DMS 273 treated with DMSO at 0.1 percent for 48 hours (cell line): ENCODE results near the gene C2CD4B.

Source experiments
- DNase-seq: peaks from one replicate; lab custom pipeline; 2025; lab: John Stamatoyannopoulos, UW

Gene C2CD4B, protein sequence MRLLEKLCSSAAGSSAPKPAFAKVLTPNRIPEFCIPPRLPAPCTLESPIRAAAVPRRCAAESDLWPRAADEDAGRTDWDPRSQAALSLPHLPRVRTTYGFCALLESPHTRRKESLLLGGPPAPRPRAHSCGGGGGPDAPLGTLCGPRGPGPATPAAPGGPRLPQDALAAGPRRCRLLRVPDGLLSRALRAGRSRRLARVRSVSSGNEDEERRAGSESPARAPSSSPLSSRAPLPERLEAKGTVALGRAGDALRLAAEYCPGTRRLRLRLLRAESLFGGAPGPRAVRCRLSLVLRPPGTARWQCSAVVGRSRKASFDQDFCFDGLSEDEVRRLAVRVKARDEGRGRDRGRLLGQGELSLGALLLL

DNA sequence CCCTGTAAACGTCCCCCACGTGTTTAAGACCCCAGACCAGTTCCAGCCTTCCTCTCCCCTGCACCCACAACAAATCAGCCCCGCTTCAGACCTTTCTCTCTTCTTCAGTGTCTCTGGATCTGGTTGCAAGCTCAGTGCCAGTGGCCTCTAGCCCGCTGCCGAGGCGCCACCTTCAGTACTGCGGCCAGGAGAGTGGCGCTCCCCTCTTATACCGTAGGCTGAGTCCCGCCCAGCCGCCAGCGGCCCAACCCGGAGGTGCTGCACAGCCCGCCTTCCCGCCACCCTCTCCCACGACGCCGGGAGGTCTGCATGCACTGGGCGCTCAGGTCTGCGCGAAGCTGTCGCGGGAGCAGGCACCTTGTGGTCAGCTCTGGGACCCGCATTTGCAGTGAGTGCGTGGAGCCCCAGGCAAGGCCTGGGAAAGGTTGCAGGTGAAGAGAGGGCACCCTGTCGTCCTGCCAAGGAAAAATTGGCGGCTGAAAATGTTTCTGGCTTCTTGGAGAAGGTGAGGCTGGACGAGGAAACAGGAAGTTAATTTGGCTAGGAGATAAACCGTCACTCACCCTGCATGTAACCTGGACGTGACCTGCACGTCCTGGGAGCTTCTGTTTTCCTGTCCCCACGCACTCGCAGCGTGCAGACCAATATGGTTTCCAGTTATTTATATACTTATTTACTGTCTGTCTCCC, at the start of gene C2CD4B:
C2CD4B (minus strand) TSS at position 182 of the 689 bp plus-strand sequence. CDS start 301 bp downstream, outside the sequence.
- DNase-seq, result no peak

DNA sequence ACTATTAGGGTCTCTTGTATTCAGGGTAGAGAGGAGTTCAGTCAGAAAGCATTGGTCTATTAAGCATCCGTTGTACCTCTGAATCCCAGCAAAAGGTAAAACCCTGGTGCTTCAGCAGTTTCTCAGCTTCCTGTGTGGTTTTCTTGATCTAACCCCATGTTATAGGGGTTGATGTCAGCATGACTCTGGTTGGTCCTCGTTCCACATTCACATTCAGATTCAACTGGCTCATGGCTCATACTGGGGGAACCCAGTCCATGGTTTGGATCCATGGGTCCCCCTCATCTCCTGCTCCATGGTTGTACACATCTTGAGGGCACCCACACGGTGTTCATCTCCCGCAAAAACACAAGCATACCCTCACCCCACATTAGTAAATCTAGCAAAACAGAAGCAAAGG, 47.7 kb upstream of the C2CD4B start:
- no peak for DNase-seq

DNA sequence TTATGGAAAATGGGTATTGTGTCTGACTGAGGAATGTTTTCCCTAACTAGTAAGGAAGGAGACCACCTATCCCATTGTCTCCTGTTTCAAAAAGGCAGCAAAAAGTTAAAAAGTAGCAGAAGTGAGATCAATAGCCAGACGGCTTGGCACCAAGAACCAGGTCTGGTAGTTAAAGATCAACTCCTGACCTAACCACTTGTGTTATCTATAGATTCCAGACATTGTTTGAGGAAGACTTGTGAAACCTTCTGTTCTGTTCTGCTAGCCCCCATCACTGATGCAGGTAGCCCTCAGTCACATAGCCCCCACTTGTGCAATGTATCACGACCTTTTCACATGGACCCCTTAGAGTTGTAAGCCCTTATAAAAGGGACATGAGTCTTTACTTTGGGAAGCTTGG, 46.3 kb upstream of the C2CD4B start:
- DNase-seq, result no peak

DNA sequence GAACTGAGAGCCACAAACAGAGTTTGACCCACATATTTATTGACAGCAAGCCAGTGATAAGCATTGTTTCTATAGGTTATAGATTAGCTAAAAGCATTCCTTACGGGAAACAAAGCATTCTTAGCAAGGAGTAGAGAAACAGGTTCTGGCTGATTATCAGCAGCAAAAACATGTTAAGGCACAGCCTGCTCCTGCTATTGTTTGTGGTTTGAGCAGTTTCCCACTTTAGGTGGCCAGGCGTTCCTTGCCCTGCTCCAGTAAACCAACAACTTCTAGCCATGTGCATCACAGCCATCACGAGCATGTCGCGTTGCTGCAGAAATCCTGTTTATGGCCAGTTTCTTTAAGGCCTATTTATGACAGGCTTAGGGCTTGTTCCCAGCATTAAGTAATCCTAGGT, 44.7 kb upstream of the C2CD4B start:
- DNase-seq, result no peak

DNA sequence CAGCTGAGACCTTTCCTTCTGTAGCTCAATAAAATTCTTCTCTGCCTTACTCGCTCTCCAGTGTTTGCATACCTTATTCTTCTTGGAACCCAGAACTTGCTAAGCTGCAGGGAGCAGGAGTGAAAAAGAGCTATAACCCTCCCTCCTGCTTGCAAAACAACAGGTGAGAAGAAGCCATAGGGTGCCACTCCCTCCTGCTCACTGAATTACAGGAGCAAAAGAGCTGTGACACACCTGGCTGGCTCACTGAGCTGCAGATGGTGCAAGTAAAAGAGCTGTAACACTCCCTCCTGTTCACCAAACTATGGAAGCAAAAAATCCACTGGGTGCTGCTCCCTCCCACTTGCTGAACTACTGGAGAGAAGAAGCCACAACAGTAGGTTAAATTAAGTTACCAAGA, 44.2 kb upstream of the C2CD4B start:
- no peak for DNase-seq

DNA sequence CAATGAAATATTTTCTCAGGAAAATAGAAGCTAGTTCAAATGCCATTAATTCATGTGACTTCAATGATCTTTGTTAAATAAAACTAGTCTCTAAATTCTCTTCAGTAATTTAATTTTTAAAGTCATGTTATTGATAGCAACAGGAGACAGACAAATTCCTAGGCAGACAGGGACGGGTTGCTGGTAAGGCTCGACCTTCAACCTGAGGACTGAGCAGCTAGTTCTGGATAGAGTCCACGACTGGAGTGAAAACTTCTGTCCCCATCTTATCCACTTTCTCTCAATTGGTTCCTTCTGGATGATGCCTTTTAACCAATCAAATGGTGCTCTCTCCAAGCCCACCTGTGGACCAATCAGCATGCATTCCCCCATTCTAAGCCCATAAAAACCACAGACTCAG, 43.8 kb upstream of the C2CD4B start:
- no peak for DNase-seq

DNA sequence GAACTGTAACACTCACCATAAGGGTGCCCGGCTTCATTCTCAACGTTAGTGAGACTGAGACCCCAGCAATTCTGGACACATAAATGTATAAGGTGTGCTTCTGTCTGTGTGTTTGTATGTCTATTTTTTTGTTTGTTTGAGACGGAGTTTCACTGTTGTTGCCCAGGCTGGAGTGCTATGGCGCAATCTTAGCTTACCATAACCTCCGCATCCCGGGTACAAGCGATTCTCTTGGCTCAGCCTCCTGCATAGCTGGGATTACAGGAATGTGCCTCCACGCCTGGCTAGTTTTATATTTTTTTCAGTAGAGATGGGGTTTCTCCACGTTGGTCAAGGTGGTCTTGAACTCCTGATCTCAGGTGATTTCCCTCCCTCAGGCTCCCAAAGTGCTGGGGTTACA, 43.3 kb upstream of the C2CD4B start:
- DNase-seq, result no peak

DNA sequence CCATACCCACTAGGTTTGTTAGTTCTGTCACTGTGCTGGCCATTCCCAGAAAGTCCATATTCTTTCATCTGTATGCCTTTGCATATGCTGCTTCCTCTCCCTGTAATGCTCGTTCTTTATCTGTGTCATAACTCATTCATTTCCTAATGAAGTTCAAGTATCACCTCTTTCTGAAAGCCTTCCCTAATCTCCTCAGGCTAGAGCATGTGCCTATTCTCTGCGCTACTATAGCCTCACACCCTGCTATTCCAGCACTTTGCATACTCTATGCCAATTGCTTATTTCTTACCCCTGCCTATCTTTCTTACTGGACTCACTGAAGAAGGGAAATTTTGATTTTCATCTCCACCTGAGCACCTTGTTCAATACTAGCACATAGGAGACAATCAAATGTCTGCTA, 25.6 kb upstream of the C2CD4B start:
- DNase-seq, result no peak

DNA sequence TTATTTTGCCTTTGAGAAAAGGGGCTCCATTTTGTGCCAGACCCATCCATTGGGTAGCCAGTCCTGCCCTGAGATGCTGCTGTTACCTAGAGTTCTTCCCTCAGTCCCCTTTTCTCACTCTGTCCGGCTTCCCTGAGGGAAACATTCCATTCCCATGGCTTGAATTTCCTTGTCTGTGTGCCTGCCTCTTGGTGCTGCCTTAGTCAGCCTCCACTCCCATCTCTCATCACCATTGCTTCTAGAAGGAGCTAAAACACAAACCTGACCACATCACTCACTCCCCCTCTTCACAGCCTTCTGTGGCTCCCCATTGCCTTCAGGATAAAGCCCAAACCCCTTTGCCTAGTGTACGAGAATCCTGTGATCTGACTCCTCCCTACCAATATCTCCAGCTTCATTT, 25.2 kb upstream of the C2CD4B start:
- no peak for DNase-seq

DNA sequence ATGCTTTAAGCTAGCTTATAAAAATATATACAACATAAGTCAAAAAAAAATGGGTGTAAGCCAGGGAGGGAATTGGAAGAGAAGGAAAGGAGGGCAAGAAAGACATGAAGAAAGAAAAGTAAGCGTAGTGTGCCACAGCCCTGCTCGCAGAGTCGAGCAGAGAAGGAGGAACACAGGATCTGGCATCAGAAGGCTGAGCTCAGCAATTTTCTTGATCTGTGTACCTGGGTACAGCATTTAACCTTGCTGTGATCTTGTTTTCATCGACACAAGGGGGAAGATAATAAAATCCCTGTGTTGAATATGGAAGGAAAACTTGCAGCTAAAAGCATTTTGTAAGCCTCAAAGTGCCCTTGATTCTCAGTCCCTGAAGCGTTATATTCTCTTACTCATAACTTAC, 23.7 kb upstream of the C2CD4B start:
- DNase-seq, result no peak

DNA sequence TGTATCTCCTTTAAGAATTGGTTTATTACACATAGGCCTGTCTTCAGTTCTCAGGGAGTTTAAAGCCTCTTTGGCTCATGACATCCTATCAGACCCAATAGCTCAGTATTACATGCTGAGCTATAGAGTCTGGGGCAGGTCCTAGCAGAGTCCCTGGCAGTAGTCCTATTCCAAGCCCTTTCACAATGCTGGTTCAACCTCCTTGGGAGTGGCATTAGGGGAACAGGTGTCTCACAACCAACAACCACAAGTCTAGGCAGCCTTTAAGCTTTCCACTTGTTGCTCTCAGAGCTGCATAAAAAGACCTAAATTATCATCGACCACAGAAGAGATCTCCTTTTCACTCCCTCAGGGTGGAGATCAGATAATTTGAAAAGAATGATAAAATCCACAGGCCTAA, 22.8 kb upstream of the C2CD4B start:
- no peak for DNase-seq

DNA sequence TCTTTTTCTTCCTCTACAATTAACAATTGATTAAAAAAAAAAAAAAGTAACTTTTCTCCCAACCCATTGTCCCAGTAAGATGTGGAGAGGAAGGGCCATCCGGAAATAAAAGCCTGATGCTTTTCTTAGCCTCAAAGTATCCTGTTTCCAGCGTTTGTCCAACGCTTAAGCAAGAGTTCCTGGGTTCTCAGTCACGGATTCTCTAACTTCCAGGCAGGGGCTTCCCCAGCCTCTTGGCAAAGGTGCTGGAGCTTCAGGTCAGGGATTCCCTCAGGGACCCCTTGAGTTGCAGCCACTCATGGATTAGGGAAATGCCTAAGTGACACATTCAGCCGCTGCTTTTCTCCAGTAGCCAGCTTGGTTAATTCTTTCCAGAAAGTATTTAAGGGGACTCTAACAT, 22.3 kb upstream of the C2CD4B start:
- no peak for DNase-seq

DNA sequence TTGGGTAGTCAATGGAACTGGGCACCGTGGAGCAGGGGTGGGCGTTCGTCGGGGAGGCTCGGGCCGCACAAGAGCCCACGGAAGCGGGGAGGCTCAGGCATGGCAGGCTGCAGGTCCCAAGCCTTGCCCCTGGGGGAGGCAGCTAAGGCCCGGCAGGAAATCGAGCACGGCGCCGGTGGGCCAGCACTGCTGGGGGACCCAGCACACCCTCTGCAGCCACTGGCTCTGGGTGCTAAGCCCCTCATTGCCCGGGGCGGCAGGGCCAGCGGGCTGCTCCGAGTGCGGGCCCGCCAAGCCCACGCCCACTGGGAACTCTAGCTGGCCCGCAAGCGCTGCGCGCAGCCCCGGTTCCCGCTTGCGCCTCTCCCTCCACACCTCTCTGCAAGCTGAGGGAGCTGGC, 21.5 kb upstream of the C2CD4B start:
- DNase-seq, result no peak

DNA sequence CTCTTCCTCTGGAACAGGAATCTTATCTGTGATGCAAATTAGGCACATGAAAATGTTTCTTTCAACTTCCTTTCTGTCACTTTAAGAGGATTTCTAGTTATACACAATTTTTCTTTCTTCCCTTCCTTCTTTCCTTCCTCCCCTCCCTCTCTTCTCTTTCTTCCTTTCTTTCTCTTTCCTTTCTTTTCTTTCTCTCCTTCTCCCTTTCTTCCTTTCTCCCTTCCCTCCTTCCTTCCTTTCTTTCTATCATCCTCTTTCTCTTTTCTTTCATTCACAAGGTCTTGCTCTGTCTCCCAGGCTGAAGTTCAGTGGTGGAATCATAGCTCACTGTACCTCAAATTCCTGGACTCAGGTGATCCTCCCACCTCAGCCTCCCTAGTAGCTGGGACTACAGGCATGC, 18.0 kb upstream of the C2CD4B start:
- DNase-seq, result no peak

DNA sequence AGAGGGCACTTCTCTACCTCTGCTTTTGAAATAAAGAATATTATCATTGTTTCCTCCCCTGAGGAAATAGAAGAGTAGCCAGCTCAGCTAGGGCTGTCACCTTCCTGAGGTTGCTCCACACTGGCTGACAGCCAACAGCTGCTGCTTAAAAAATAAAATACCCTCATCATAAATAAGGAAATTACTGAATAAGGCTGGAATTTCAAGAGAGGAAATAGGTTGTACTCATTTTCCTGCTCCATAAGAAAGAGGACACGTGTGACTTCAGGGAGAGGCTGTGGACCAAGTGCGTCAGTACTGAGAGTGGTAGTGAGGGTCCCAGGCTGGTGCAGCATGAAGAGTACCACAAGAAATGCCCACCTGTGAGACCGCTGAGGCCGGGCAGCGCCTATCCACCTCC, 8.1 kb upstream of the C2CD4B start:
- no peak for DNase-seq

DNA sequence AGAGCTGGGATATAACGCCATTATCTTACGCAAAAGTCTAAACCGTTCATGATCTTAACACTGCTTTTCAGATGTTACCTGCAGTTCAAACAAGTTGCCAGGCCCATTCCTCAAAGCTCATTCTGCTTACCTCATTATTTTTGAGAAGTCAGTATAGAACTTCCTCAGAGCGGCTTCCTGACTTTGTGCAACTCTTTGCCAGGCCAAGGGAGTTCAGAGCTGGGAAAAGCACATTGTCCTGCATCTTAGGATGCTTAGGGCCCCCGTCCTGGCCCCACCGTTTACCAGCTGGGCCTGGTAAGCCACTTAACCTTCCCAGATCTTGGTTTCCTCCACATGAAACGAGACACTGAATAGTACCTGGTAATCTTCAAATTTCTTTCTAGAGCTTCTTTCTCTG, 6.8 kb upstream of the C2CD4B start:
- no peak for DNase-seq

DNA sequence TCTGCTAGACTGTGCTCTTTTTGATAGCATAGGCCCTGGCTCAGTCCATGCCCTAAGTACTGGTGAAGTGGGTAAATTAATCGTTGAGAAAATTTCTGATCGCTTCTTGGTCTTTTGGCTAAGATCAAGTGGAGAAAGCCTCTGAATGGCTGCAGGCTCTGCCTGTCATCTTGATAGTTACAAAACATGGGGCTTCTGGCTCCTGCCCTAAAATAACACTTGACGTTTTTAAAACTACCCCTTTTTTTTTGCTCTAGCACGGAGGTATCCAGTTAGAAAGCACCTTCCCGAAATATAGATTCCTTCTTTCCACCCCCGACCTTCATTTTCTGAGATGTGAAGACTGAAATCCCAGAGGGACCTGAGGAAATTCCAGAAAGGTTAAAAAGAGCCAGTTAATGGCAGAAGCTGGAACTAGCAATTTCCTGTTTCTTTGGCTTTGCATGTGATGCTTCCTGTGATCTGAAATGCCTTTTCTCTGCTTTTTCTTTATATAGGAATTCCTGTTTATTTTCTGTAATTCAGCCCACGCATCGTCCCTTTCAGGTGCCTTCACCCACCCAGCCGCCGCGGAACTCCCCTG, 799 bp upstream of the C2CD4B start:
- no peak for DNase-seq

DNA sequence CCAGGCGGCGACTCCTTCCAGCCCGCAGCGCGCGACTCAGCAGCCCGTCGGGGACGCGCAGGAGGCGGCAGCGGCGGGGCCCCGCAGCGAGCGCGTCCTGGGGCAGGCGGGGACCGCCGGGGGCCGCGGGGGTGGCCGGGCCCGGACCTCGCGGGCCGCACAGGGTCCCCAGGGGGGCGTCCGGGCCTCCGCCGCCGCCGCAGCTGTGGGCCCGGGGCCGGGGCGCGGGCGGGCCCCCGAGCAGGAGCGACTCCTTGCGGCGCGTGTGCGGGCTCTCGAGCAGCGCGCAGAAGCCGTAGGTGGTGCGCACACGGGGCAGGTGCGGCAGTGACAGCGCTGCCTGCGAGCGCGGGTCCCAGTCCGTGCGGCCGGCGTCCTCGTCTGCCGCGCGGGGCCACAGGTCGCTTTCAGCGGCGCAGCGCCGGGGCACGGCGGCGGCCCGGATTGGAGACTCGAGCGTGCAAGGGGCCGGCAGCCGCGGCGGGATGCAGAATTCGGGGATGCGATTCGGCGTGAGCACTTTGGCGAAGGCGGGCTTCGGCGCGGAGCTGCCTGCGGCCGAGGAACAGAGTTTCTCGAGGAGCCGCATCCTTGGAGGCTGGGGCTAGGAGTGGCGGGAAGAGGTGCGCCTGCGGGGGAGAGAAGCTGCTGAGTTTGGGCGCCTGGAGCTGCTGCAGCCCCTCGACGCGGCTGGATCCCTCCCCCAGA, 535 bp downstream of the C2CD4B start:
- no peak for DNase-seq

DNA sequence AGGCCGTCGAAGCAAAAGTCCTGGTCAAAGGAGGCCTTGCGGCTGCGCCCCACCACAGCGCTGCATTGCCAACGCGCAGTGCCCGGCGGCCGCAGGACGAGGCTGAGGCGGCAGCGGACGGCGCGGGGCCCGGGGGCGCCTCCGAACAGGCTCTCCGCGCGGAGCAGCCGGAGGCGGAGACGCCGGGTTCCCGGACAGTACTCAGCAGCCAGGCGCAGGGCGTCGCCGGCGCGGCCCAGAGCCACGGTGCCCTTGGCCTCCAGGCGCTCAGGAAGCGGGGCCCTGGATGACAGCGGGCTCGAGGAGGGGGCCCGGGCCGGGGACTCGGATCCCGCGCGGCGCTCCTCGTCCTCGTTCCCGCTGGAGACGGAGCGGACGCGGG, 1.1 kb downstream of the C2CD4B start:
- DNase-seq, result no peak

DNA sequence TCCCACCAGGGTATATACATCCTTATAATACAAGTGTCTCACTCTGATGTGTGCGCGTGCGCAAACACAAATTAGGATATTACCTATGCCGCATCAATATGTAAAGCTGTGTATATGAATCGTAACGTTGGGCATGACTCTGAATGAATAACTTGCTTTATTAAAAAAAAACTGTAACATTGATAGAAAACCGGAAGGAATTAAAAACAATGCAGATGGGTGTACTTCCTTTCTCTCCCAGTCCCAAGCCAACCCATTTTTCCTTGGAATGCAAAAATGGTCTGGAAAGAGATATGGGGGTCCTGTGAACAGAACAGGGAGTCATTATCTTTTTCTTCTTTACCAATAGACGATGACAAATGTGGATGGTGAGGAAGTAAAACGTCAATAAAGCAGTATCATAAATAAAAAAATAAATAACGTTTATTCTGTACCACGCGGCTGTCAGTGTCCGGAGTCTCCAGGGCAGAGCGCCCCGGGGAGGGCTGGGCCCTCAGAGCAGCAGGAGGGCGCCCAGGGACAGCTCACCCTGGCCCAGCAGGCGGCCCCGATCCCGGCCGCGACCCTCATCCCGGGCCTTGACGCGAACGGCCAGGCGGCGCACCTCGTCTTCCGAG, 1.6 kb downstream of the C2CD4B start:
- DNase-seq, result no peak

DNA sequence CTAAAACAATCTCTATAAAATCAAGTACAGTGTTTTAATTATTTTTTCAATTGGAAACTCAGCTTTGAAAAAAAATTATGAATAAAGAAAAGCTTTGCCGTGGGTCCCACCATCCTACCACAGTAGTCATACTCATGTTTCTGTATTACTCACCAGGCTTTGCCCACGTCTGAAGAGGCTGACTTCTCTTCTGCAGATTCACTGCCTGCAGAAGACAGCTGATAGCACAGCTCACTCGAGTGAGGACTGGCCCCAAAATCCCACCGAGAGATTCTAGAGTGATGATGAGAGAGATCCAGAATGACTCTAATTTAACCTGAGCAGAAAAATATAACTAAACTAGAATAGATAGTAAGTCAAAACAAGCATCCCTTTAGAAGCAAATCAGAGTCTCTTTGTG, 11.9 kb downstream of the C2CD4B start:
- DNase-seq, result no peak

DNA sequence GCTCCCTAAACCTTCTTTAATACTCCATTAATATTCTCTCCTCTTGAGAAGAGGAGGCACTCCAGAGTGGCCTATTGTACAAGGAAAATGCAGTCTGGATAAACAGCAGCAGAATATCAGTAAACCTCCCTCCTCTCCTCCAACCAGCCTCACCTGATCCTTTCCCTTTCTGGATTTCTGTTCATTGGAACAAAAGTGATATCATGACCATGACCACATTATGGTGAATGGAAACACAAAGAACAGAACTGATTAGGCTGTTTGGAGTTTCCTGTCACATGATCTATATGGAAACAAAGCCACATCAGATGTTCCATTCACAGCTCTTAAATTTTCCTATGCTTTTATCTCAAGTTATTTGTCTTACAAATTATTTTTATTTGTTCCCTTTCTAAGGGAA, 14.6 kb downstream of the C2CD4B start:
- DNase-seq, result no peak
